Stimulated activated CD4-positive, alpha-beta T cell treated with anti-CD3 and anti-CD28 coated beads, TNF-alpha, amount 100 ng/mL, for 48 hours (primary cell): ENCODE data around the gene NDUFV3.
A peak's percentile ranks its signal among the peaks of the same experiment; 100 is the strongest.
"Not testable (repeated sequence)": the region's sequence is repeated elsewhere in the genome, so short reads cannot be mapped to it uniquely, and the experiment has no call there.

Source experiments
- DNase-seq, 3 donors: peaks; one replicate each; pipeline ENCODE4 v3.0.0-alpha.2; 2020; ENCODE audit warnings: low read depth in 3 of 3

NDUFV3 gene

DNA sequence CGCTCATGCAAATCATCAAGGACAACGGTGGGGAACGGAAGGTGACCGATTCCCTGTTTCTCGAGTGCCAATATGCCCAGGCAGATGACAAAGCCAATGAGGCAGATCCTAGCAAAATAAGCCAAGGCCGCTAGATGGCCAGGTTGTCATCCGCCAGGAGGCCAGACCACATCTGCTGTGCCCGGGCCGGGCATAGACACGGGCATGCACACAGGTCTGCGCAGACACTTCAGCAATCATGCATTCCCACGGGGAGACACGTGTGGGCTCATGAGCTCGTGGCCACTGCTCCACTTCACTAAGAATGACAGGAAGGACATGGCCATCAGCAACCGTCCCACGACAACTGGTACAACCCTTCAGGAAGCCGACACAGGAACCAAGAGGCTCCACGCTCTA, 37.2 kb upstream of the NDUFV3 start:
- no peak for DNase-seq

- no peak for DNase-seq
Measured at GRCh38 chr21:42857216-42857615, 35.9 kb upstream of the NDUFV3 start.

GRCh38 chr21:42858185-42858847, 34.8 kb upstream of the NDUFV3 start:
- no peak for DNase-seq

DNA sequence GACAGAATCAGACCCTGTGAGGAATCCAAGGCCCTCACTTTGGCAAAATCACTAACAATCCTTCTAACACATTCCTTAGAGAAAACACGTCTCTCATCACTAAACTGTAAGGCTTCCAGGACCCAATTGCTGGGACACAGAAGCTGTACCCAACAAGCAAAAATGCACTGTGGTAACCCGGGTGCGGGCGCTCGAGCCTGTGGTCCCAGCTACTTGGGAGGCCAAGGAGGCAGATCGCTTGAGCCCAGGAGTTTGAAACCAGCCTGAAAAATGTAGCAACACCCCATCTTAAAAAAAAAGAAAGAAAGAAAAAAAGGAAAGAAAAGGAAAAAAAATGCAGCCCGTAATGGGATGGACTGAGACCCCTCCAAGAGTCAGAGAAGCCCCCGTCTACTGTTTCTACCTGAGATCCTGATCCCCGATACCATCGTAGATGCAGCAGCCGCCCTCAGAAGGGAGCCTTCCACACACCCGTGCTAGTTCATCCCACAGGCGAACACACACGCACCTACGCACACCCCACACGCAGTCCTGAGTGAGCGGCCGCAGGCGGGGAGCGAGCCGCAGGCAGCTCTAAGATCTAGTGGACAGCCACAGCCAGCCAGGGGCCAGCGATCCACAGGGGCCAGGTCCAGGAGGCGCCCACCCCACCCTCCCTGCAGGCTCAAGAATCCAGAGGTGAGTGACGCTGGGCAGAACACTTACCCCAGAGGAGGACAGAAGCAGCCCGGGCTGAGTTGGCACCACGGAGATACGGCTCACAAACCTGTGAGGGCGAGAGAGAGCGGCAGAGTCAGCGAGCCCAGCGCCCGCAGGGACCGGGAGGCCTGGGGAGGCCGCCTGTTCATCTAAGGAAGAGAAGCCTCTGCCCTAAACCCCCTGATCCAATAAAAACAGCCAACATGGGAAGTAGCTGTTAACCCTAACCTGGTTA, 33.9 kb upstream of the NDUFV3 start:
- DNase-seq, result no peak

GRCh38 chr21:42859891-42860230, 33.2 kb upstream of the NDUFV3 start:
- DNase-seq, result no peak

- DNase-seq, result no peak
Measured at GRCh38 chr21:42860345-42860744, 32.8 kb upstream of the NDUFV3 start.

GRCh38 chr21:42861311-42861847, 31.7 kb upstream of the NDUFV3 start:
- DNase-seq, result no peak

DNA sequence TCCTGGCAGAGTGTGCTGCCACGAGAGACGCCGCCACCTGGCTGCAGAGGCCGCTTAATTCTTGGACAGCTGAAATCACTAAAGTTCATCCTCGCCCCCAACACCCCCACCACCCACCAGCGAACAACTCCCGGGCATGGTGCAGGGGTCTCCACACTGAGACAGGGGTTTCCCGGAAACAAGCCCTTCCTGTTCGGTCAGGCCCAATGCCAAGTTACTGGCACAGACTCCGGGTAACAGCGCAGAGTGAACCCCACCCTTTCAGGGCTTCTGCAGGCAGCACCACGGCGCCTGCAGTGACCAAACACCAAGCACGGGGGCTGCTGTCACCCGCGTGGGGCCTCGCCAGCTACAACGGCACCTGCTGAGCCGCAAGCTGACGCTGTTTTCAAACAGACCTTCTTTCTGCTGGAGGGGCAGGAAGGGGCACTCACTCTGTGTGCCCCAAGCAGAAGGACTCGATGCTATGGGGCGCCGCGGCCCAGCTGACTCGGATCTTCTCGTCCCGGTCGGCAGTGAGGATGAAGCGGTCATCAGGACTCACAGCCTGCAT, 31.2 kb upstream of the NDUFV3 start:
- DNase-seq, result no peak

- DNase-seq, result peak in 1 of 3 donors; percentile 8
Measured at GRCh38 chr21:42862774-42863503, 30.2 kb upstream of the NDUFV3 start.

- no peak for DNase-seq
Measured at GRCh38 chr21:42863504-42863870, 29.6 kb upstream of the NDUFV3 start.

GRCh38 chr21:42864286-42864685, 28.8 kb upstream of the NDUFV3 start:
- no peak for DNase-seq

GRCh38 chr21:42864815-42865775, 28.0 kb upstream of the NDUFV3 start:
- DNase-seq, result no peak

- no peak for DNase-seq
Measured at GRCh38 chr21:42865776-42866160, 27.3 kb upstream of the NDUFV3 start.

- DNase-seq, result no peak
Measured at GRCh38 chr21:42868196-42868595, 24.9 kb upstream of the NDUFV3 start.

DNA sequence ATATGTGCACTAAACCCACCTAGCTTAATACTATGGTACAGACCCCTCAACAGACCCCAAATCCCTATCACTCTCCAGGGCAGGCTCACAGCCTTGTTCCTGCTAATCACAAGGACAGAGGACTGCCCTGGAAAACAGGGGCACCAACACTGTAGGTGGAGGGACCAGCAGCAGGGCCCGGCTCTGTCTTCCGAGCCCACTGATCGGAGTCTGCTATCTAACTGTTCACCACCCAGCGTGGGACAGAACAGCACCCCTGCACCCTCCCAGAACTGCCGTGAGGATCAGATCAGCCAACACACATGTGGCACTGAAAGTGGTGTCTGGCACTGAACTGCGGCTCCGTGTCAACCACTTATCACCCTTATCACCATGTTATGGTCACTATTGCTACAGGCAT, 20.0 kb upstream of the NDUFV3 start:
- no peak for DNase-seq

DNA sequence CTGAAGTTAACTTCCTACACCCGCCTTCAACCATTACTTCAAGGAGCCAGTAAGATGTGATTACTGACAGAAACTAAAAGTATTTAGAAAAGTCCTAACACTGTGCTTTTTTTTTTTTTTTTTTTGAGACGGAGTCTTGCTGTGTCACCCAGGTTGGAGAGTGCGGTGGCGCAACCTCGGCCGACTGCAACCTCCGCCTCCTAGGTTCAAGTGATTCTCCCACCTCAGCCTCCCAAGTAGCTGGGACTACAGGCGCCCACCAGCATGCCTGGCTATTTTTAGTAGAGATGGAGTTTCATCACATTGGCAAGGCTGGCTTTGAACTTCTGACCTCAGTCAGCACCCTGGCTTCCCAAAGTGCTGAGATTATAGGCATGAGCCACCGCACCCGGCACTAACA, 17.3 kb upstream of the NDUFV3 start:
- not testable (repeated sequence) for DNase-seq

DNA sequence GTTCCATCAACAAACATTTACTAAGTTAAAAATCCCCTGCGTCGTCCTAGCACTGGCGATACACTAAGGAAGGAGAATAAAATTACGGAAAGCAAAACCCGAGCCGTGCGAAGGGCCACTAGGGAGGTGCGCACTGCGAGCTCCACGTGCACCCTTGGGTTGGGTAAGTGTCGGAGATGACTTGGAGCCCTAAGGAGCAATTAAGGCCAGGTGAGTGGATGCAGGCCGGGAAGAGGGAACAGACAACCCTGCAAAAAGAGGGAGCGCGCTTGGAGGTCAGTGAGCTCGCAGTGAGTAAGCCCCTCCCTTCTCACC, 14.5 kb upstream of the NDUFV3 start:
- no peak for DNase-seq

DNA sequence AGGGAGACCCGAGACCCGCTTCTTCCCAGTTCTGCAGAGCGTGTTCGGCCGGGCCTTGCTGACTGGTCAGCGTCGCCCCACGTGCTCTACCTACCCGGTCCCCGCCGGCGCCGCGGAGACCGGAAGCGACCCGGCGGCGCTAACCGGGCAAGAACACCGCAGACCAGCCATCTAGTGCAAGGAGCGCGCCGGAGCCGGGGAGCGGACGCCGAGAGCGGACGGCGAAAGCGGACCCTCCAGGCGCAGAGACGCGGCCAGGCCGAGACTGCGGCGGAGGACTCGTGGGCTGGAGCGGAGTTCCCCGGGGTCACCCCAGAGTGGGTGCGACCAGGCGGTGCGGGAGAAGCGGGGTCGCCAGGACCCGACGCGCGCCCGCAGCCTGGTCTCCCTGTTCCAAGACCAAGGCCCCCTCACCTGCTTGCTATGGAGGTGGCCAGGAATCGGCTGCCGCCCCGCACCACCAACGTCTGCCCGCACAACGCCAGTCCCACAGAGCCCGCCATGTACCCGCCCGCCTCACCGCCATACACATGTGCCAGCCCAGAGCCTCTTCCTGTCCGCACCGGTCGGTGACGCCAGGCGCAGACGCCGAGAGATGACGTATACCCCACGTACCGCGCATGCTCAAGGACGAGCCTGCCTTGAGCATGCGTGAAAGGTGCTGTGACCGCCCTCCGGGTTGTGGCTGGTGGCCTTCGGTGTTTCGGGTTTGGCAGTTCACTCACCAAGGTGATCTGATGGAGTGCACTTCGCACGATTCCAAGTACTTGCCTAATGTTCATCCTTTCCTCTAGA, 13.9 kb upstream of the NDUFV3 start, which contains the start of gene WDR4:
Gene WDR4 (minus strand): TSS at position 547 of the 795 bp plus-strand sequence. CDS start 44 bp downstream, at position 503.
- peak; percentile 96 to 99 (median 98) for DNase-seq

- no peak for DNase-seq
Measured at GRCh38 chr21:42880352-42880751, 12.8 kb upstream of the NDUFV3 start.

- no peak for DNase-seq
Measured at GRCh38 chr21:42883921-42884320, 9.2 kb upstream of the NDUFV3 start.
